Right kidney (tissue), 1 donor: Measurements from ENCODE around the gene LEPROT.

Source experiments
- DNase-seq: peaks from one replicate; pipeline ENCODE4 v3.0.0-alpha.2; 2016

LEPROT gene

GRCh38 chr1:65409816-65410326 is 10.6 kb upstream of the LEPROT start:
- no peak for DNase-seq

GRCh38 chr1:65412256-65412983 is 8.0 kb upstream of the LEPROT start:
- DNase-seq, result no peak

GRCh38 chr1:65412984-65413375 is 7.5 kb upstream of the LEPROT start:
- no peak for DNase-seq

GRCh38 chr1:65414538-65414937 is 5.9 kb upstream of the LEPROT start:
- no peak for DNase-seq

- DNase-seq, result no peak
These were observed 3.7 kb upstream of the LEPROT start for GRCh38 chr1:65416767-65417166.

- no peak for DNase-seq
These were observed 2.7 kb upstream of the LEPROT start for GRCh38 chr1:65417729-65418128.

GRCh38 chr1:65418522-65419185 is 1.8 kb upstream of the LEPROT start:
- DNase-seq, result no peak

GRCh38 chr1:65419681-65420589 is 533 bp upstream of the LEPROT start:
- peak; percentile 94 for DNase-seq

GRCh38 chr1:65421351-65422025 is 1.0 kb downstream of the LEPROT start:
- DNase-seq, result no peak

- DNase-seq, result no peak
These were observed 2.1 kb downstream of the LEPROT start for GRCh38 chr1:65422241-65423203.

GRCh38 chr1:65423884-65424572 is 3.6 kb downstream of the LEPROT start:
- no peak for DNase-seq

- DNase-seq, result no peak
These were observed 4.1 kb downstream of the LEPROT start for GRCh38 chr1:65424573-65424889.

- DNase-seq, result no peak
These were observed 4.5 kb downstream of the LEPROT start for GRCh38 chr1:65425006-65425405.

GRCh38 chr1:65425697-65426096 is 5.2 kb downstream of the LEPROT start:
- DNase-seq, result no peak

GRCh38 chr1:65429078-65429477 is 8.6 kb downstream of the LEPROT start:
- no peak for DNase-seq

GRCh38 chr1:65429806-65430205 is 9.3 kb downstream of the LEPROT start:
- no peak for DNase-seq

- no peak for DNase-seq
These were observed 10.7 kb downstream of the LEPROT start for GRCh38 chr1:65431111-65431705.

GRCh38 chr1:65432918-65433317 is 12.4 kb downstream of the LEPROT start:
- no peak for DNase-seq

- DNase-seq, result no peak
These were observed 13.8 kb downstream of the LEPROT start for GRCh38 chr1:65434255-65434654.

GRCh38 chr1:65434760-65435159 is 14.3 kb downstream of the LEPROT start:
- DNase-seq, result no peak
